Activated naive CD4-positive, alpha-beta T cell treated with anti-CD3 and anti-CD28 coated beads, Interleukin-2, amount 50 U/mL, for 72 hours (primary cell): ENCODE measurements around the gene SPATA32. TPM values are rescaled to one million over a fixed set of nuclear protein-coding genes. Genes with fewer than 3 reads are reported as not detected.

Experiments used
- ATAC-seq, 2 donors: fragments of 150-1000 bp; cut with Tn5 transposase; 2 replicates each; pipeline ENCODE4 v1.10.0; 2021; ENCODE audit warnings: mild to moderate bottlenecking in 2 of 2, moderate library complexity in 2 of 2
- DNase-seq, 2 donors: peaks; one replicate each; pipeline ENCODE4 v3.0.0; 2021 to 2022; ENCODE audit warnings: low spot score in 2 of 2
- H3K27ac Mint-ChIP-seq, 2 donors: one replicate each; pipeline ENCODE4 v1.8.0; 2022; ENCODE audit warnings: mild to moderate bottlenecking in 2 of 2, mixed read lengths in 2 of 2
- H3K36me3 Mint-ChIP-seq, 2 donors: one replicate each; pipeline ENCODE4 v1.8.0; 2022; ENCODE audit warnings: mixed read lengths in 2 of 2
- H3K9me3 Mint-ChIP-seq, 2 donors: one replicate each; pipeline ENCODE4 v1.8.0; 2022; ENCODE audit warnings: mixed read lengths in 2 of 2
- total RNA-seq, 2 donors: library from RNA; stranded (reverse); gene quantifications; one replicate each; pipeline ENCODE4 v1.2.3, GENCODE V29; 2022

The SPATA32 gene
- total RNA-seq, 2 donors from 2014 or later: 0.37 to 0.50 TPM

DNA sequence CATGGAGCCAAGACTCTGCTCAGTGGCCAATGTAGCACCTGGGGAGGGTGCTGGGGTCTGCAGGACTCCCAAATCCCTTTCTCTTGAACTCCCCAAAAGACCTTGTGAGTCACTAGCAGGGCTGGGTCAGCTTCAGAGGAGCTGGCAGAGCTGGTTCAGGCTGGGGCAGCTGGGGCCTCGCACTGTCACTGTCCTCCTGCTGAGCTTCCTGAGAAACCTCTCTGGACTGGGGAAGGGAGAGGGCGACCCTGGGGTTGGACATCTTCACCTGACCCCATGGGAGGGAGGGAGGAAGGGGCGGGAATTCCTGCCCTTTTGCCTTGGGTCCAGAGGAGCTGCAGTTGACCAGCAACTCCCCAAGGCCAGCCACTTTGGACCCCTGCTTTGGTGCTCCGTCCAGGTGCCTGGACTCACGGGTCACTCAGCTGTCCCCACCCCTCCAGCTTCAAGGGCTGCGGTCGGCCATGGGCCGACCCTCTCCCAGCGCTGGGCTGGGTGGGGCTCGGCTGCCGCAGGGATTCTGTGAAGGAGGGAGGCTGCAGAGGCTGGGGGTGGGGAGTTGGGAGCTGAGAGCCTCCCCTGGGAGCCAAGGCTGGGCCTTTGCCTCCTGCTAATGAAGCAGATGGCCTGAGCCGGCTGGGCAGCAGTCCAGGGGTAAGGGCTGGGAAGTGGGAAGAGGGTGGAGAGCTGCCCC is 31.0 kb downstream of the SPATA32 start:
- Mint-ChIP-seq H3K9me3 (no peaks in the 10 kb centered on the region), H3K36me3 (peaks cover 22 to 49% of the 10 kb centered on the region in 2 donors), H3K27ac (peak overlapping the region; percentile 99 to 100)
- DNase-seq (no peak), ATAC-seq (no peak)

DNA sequence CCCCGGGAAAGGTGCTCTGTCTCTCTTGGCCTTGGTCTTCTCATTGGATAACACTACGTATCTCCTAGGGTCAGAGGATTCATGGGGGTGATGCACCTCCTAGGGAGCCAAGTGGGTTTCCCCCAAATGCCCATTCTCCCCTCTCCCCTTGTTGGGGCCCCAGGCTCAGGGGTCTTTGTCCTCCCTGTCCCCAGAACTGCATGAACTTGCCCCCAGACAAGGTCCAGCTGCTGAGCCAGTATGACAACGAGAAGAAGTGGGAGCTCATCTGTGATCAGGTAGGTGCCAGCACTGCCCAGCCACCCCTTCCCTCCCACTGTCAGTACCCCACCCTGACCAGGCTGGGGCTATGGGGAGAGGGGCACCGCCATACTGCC is 31.5 kb downstream of the SPATA32 start:
- Mint-ChIP-seq H3K9me3 (no peaks in the 10 kb centered on the region), H3K27ac (peak overlapping the region; percentile 99 to 100), H3K36me3 (peaks cover 22 to 51% of the 10 kb centered on the region in 2 donors)
- DNase-seq (peak in 1 of 2 donors; percentile 61), ATAC-seq (no peak)

DNA sequence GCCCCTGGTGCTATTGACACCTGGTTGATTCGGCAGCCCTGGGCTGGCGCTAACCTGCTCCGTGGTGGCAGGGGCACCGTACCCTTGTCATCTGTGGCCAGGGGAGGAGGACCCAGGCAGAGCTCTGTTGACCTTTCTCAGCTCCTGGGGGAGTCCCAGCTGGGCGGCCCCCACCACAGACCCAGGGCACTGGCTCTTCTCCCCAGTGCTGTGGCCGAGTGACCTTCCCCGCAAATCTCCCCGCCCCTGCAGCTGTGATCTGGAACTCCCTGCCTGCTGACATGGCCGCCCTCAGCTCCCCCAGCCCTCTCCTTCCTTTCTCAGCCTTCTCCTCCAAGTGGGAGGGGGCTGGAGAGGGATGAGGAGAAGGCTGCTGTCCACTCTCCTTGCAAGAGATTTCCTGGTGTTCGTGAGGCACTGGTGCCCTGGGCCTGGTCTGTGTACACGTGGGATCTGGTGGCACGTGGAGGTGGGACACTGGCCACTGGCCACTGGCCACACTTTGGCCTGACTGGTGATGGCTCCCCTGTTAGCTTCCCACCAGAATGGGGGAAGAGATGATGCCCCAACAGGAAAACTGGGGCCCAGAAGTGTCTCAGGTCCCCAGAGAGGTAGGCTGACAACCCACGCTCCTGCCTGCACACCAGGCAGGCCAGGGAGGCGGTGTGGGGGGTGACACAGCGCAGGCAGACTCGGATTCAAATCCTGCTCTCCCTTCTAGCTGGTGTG is 32.0 kb downstream of the SPATA32 start:
- H3K9me3 Mint-ChIP-seq: no peaks in the 10 kb centered on the region
- H3K27ac Mint-ChIP-seq: peak overlapping the region; percentile 99 to 100
- DNase-seq (peak in 1 of 2 donors; percentile 90), ATAC-seq (peak in 1 of 2 donors; percentile 55)
- H3K36me3 Mint-ChIP-seq: peaks cover 28 to 53% of the 10 kb centered on the region in 2 donors

DNA sequence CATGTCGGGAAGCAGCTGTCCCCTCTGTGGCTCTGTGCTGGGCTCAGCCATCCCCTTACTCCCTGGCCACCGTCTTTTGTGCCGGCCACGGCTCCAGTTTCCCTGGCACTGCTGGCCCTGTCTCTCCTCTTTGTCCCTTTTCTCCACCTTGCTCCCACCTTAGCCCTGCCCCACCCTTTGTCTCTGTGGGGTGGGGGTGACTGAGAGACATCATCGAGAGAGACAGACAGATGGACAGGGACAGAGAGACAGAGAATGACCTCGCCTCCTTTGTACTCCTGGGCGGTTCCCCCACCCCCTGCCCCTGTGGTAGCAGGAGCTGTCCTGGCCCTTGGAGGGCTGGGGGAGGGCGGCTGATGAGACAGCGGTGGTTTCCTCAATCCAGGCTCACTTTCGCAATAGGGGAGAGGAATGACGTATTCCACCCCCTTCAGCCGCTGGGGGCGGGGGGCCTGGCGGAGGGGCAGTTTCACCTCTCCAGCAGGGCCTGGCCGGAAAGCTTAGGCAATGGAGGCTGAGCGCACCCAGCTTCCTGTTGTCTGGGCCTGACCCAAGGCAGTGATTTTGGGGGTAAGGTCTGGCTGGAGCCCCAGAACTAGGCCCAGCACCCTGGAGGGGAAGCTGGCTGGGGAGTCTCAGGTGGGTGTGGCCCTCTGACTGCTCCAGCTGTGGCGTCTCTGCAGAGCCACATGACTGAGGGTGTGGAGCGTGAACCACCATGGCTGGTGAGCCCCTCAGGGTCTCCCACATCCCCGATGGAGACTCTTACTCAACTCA is 32.9 kb downstream of the SPATA32 start:
- Mint-ChIP-seq H3K36me3 (peaks cover 28 to 54% of the 10 kb centered on the region in 2 donors), H3K27ac (peak overlapping the region; percentile 99 to 100), H3K9me3 (no peaks in the 10 kb centered on the region)
- peak; percentile 80 to 96 for DNase-seq
- ATAC-seq: peak; percentile 54 to 61

DNA sequence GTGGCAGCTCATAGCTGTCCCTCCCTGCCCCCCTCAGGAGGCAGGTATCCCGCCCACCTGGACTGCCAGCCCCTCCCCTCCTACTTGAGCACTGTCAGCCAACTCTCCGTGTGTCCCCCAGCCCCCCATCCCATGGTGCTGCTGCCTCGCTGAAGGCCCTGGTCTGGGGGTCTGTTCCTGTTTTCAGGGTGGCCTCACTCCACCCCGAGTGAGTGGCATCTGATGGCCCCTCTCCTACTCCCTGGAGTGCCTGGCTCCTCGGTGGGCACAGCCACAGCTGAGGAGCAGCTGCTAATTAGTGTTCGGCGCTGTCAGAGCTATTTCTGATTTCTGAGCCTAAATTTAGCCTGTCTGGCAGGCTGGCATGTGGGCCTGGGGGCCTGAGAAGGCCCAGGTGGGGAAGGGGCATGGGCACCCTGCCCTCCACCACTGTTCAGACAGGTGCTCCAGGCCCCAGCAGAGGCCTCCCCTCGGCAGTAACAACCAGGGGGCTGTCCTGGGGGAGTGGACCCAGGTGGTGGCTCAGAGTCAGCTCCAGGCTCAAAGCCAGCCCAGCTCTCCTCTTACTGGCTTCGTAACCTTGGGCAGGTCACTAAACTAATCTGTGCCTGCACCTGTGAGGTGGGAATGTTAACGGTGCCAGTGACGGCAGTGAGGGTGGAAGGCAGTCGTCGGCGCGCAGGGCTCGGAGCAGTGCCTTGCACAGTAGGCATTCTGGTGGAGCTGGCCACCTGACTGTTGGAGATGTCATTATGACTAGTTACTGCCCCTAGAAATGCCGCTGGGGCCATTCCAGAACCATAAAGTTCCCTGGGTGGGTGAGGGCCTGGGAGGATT is 33.8 kb downstream of the SPATA32 start:
- DNase-seq: peak; percentile 33 to 68
- H3K9me3 Mint-ChIP-seq: no peaks in the 10 kb centered on the region
- H3K27ac Mint-ChIP-seq: peak overlapping the region; percentile 99 to 100
- peaks cover 27 to 55% of the 10 kb centered on the region in 2 donors for H3K36me3 Mint-ChIP-seq
- ATAC-seq: no peak

DNA sequence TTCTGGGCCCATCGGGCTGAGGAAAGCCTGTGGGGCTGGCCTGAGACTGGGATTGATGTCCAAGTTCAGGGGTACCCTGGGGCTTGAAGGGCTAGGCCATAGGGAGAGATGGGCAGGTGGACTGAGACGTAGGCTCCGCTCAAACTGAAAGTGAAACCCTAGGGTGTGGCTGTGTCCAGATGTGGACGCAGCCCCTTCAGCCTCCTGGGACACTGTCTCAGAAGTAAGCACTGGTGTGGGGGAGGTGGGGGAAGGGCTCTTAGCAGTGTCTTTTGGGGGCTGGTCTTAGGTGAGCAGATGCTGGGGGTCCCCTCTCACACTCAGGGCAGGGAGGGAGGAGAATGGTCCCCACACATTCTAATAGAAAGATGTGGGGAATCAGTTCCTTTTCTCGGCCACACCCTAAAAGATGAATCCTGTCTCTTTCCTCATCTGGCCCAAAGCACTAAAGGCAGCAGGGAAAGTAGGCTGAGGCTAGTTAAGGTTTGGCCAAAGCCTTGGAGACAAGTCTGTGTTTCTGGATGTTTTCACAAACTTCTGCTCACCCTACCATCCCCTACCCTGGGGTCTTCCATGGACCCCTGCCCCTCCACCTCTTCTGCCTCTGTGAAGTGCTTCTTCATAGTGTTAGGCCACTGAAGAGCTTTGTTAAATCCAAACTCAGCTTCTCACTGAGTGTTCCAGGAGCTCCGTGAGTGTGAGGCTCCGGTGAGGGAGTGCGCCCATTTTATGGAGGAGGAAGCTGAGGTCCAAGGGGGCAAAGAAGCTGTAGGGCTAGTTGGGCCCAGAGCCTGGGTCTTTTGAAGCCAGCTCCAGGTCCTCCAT is 34.6 kb downstream of the SPATA32 start:
- Mint-ChIP-seq H3K9me3 (no peaks in the 10 kb centered on the region), H3K27ac (peak overlapping the region; percentile 99 to 100), H3K36me3 (peaks cover 32 to 56% of the 10 kb centered on the region in 2 donors)
- peak; percentile 27 to 74 for DNase-seq
- no peak for ATAC-seq

DNA sequence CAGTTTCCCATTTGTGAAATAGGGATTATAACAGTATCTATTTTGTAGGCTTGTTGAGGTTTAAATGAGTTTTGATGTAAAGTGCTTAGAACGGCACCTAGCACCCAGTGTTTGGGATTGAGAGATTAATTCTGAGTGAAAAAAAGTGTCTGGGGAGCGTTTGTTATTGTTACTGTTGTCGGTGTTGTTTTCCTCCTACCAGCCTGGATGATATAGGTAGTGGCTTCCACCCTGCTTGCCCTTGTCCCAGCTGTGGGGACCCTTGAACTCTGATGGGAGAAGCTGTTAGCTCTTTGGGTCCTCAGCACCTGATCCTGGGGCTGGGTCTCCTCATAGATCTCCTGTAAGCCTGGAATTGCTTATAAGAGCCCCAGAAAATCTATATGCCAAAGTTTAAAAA is 35.3 kb downstream of the SPATA32 start:
- peaks cover 26 to 50% of the 10 kb centered on the region in 2 donors for H3K36me3 Mint-ChIP-seq
- ATAC-seq (no peak), DNase-seq (no peak)
- H3K9me3 Mint-ChIP-seq: no peaks in the 10 kb centered on the region
- H3K27ac Mint-ChIP-seq: peak overlapping the region; percentile 99 to 100

DNA sequence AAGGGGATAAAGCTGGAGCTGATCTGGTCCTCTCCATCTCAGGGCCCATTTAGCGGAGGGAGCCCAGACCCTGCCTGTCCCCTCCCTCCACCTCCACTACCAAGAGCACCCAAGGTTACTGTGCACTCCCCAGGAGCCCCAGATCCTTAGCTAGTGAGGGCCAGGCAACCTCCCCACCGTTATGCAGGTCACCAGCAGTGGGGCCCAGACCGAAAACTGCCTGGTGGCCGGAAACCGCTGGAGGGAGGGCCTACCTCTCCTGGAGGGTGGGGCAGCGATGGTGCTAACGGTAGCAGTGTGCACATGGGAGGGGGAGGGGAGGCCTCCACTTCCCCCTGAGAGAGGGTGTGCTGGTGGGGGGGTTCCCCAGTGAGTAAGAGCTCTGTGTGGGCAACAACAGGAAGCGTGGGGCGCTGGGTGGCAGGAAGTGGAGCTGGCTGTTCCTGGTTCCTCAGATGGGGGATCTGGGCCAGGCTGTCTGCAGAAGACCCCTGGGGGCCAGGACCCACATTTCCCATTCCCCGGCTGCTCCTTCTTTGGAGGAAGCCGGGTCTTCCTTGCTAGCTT is 35.8 kb downstream of the SPATA32 start:
- ATAC-seq: peak; percentile 47 to 74
- peak overlapping the region; percentile 99 to 100 for H3K27ac Mint-ChIP-seq
- H3K36me3 Mint-ChIP-seq: peaks cover 25 to 50% of the 10 kb centered on the region in 2 donors
- peak; percentile 88 to 96 for DNase-seq
- no peaks in the 10 kb centered on the region for H3K9me3 Mint-ChIP-seq

DNA sequence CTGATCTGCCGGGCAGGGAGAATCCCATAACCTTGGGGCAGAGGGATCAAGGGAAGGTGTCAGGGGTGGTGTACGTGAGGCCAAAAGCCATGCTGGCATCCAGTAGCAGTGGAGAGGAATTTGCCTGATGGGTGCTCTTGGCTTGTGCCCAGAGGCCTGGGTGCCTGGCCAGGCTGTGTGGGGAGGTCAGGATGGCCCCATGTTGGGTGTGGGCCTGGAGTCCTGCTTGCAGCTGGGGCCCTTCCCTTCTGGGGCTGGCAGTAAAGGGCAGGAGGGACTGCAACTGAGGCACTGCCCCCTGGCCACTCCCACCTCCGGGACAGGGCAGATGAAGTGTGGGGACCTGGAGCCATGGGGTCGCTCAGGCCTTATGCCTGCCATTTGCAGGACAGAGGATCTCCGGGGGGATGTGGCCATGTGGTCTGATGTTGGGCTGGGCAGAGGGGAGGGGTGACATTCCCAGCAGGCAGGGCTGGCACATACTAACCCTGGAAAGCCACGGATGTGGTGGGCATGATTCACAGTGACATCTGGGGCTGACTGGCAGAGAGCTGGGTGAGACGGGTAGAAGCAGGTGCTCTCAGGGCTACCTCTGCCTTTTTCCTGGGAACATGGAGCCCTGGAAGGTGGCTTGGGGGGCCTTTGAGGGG is 36.7 kb downstream of the SPATA32 start:
- Mint-ChIP-seq H3K36me3 (peaks cover 31 to 54% of the 10 kb centered on the region in 2 donors), H3K9me3 (no peaks in the 10 kb centered on the region), H3K27ac (peak overlapping the region; percentile 99 to 100)
- ATAC-seq: peak in 1 of 2 donors; percentile 16
- DNase-seq: peak; percentile 29 to 87

DNA sequence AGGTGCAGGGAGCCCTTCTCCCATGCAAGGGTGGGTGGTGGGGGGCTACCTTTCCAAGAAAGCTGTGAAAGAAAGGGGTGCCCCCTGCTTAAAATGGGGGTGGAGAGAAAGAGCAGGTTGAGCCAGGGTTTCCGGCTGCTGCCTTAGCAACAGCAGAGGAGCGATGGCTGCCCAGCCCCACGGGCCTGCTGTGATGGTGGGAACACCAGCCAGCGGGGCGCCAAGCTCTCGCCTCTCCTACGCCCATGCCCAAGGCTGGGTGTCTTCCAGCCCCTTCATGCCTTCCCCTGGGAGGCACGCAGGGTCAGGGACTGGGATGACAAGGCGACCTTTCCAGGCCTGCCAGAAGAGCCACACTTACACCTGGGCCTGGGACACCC is 37.2 kb downstream of the SPATA32 start:
- ATAC-seq (no peak), DNase-seq (peak; percentile 35 to 75)
- no peaks in the 10 kb centered on the region for H3K9me3 Mint-ChIP-seq
- H3K36me3 Mint-ChIP-seq: peaks cover 36 to 59% of the 10 kb centered on the region in 2 donors
- peak overlapping the region; percentile 99 to 100 for H3K27ac Mint-ChIP-seq

DNA sequence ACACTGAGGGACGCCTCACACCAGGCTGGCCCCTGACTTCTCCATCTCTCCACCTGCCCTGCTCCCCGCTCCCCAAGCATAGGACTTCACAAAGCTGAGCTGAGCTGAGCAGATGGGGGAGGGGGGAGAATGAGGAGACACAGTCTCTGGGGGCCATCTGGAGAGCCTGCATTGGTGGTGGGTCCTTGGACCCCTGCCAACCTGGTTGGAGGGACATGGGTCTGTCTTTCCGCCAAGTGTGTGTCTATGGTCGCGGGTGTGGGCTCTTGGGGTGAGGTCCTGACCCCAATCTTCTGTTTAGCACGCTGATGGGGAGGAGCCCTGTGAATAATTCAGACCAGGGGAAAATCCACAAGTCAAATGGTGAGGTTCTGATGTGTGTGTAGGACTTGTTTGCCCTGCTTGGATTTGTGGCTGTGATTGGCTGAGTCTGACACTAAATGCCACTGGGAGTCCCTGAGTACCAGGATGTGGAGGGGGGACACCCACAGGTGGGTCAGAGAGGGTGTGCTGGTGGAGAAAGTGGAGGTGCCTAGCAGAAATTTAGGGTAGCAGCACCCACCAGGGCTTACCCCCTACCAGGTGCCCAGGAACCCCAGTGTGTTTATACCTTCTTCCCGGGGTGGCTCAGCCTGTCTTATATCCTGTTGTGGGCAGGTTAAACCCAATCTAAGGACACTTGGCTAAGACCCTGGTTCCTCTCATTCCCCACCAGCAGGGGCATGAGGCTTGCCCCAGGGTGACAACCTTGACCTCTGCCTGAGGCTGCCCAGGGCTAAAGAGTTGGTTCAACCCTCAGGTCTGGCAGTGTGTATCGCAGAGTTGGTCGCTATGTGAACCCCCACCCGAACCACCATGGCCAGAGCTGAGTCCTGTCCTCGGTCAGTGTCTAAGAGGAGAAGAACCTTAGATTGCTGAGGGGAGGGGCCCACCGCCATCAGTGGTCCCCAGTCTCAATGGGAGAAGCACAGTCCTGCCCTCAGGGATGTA is 38.1 kb downstream of the SPATA32 start:
- H3K27ac Mint-ChIP-seq: peak overlapping the region; percentile 95 to 100
- peak; percentile 51 for ATAC-seq
- peaks cover 45 to 67% of the 10 kb centered on the region in 2 donors for H3K36me3 Mint-ChIP-seq
- DNase-seq: peak; percentile 63 to 87
- no peaks in the 10 kb centered on the region for H3K9me3 Mint-ChIP-seq

DNA sequence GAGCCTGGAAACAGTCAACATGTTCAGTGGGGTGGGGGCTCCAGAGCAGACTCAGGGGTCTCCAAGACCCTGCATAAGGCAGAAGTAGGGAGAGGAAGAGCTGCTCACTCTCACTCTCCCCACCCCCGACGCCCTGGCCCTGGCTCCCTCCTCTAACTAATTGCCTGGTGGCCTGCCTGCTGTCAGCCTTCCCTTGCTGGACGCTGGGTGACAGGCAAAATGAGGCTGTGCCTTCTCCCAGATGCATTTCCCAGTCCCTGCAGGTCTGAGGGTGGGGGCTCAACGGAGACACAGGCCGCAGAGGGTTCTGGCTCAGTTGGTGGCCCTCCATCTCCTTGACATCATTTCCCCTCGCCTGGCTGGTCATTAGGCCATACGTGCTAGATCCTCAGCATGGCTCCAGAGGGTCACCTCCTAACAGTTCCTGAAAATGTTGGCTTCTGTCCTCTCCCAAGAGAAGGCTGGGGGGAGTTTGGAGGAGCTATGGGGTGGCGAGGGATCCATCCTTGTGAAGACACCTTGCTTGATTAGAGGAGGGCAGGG is 38.8 kb downstream of the SPATA32 start:
- peak overlapping the region; percentile 95 to 100 for H3K27ac Mint-ChIP-seq
- DNase-seq (peak in 1 of 2 donors; percentile 66), ATAC-seq (no peak)
- H3K36me3 Mint-ChIP-seq: peaks cover 48 to 68% of the 10 kb centered on the region in 2 donors
- no peaks in the 10 kb centered on the region for H3K9me3 Mint-ChIP-seq

DNA sequence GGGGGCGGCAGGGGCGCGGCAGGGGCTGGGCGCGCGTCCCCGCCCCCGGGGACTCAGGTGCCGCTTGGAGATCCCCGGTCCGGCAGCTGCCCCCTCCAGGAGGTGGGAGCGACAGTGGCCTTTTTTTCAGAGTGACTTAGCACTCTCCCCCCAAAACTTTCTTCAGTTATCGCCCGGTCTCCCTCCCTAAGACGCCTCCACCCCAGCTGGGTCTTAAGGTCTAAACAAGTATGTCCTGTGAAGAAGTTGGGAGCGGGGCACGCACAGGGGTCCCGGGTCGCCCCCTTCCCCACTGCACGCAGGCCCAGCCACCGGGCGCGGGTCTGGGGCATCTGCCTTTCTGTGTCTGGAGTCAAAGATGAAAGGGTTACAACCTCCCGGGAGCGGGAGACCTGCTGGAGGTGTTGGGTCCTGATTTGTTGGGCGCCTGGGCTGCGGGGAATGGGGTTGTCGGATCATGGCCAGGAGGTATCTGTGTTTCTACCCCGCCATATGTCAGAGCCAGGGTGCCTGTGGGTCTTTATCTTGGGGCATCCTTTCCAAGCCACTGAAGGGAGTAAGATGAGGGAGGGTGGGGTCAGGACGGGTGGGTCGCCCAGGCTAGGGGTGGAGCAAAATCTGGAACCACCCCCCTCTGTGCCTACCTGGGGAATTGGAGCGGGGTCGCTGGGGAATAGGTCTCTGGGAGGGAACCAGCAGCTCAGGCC is 39.5 kb downstream of the SPATA32 start:
- ATAC-seq: peak in 1 of 2 donors; percentile 14
- peak; percentile 62 for DNase-seq
- H3K27ac Mint-ChIP-seq: peak overlapping the region; percentile 95 to 100
- H3K36me3 Mint-ChIP-seq: peaks cover 52 to 67% of the 10 kb centered on the region in 2 donors
- H3K9me3 Mint-ChIP-seq: no peaks in the 10 kb centered on the region
